Astrocyte (in vitro differentiated cells and primary cell): Measurements from ENCODE around the gene AK5. TPM values are rescaled to one million over a fixed set of nuclear protein-coding genes. Genes with fewer than 3 reads are reported as not detected.

ENCODE experiments used
- DNase-seq: peaks from one replicate; pipeline ENCODE4 v3.0.0-alpha.2; 2010; ENCODE audit warnings: low read depth
- FAIRE-seq: peaks from 2 replicates; lab custom pipeline; 2011; peaks lifted over from hg19 to GRCh38; lab: Jason Lieb, UNC
- H2AFZ ChIP-seq: 2 replicates; pipeline ENCODE4 v1.6.0; 2012; ENCODE audit warnings: low read depth, low read length, inconsistent platforms
- H3K27ac ChIP-seq: 2 replicates; pipeline ENCODE4 v1.5.1; 2011; ENCODE audit warnings: low read depth, low read length, inconsistent platforms
- H3K27me3 ChIP-seq: 2 replicates; pipeline ENCODE4 v1.6.0; 2011; ENCODE audit warnings: low read length, inconsistent platforms; ENCODE audit not compliant: insufficient read depth
- H3K36me3 ChIP-seq: 2 replicates; pipeline ENCODE4 v1.5.1; 2011; ENCODE audit warnings: low read length, inconsistent platforms; ENCODE audit not compliant: insufficient read depth
- H3K4me1 ChIP-seq: 2 replicates; pipeline ENCODE4 v1.5.1; 2011; ENCODE audit warnings: low read length, inconsistent platforms; ENCODE audit not compliant: insufficient read depth
- H3K4me2 ChIP-seq: 2 replicates; pipeline ENCODE4 v1.6.0; 2012; ENCODE audit warnings: low read length, inconsistent platforms
- H3K4me3 ChIP-seq: 2 replicates; pipeline ENCODE4 v1.5.1; 2011; ENCODE audit warnings: low read depth, mild to moderate bottlenecking, low read length, inconsistent platforms; ENCODE audit not compliant: insufficient read depth
- H3K79me2 ChIP-seq: 2 replicates; pipeline ENCODE4 v1.6.0; 2012; ENCODE audit warnings: mild to moderate bottlenecking, low read length, inconsistent platforms; ENCODE audit not compliant: insufficient read depth
- H3K9ac ChIP-seq: 2 replicates; pipeline ENCODE4 v1.6.0; 2012; ENCODE audit warnings: mild to moderate bottlenecking, low read length, inconsistent platforms
- H3K9me3 ChIP-seq: 2 replicates; pipeline ENCODE4 v1.5.1; 2012; ENCODE audit warnings: low read depth, mild to moderate bottlenecking, low read length, inconsistent platforms; ENCODE audit not compliant: insufficient read depth
- H4K20me1 ChIP-seq: 2 replicates; pipeline ENCODE4 v1.6.0; 2012; ENCODE audit warnings: low read length, inconsistent platforms; ENCODE audit not compliant: insufficient read depth
- H3K27ac Mint-ChIP-seq: one replicate; pipeline ENCODE4 v1.8.0; 2021; ENCODE audit warnings: mild to moderate bottlenecking, mixed read lengths; ENCODE audit not compliant: unreplicated experiment
- H3K27me3 Mint-ChIP-seq: one replicate; pipeline ENCODE4 v1.8.0; 2021; ENCODE audit warnings: low read depth, mixed read lengths; ENCODE audit not compliant: unreplicated experiment
- H3K36me3 Mint-ChIP-seq: one replicate; pipeline ENCODE4 v1.8.0; 2021; ENCODE audit warnings: low read depth, mixed read lengths; ENCODE audit not compliant: unreplicated experiment
- H3K4me1 Mint-ChIP-seq: one replicate; pipeline ENCODE4 v1.8.0; 2021; ENCODE audit warnings: low read depth, mixed read lengths; ENCODE audit not compliant: unreplicated experiment
- H3K4me3 Mint-ChIP-seq: one replicate; pipeline ENCODE4 v1.8.0; 2021; ENCODE audit warnings: mild to moderate bottlenecking, moderate library complexity, mixed read lengths; ENCODE audit not compliant: unreplicated experiment
- H3K9me3 Mint-ChIP-seq: one replicate; pipeline ENCODE4 v1.8.0; 2021; ENCODE audit warnings: mild to moderate bottlenecking, mixed read lengths; ENCODE audit not compliant: unreplicated experiment
- CTCF ChIP-seq: IDR thresholded peaks from 2 replicates; pipeline ENCODE4 v1.5.1; 2011; ENCODE audit warnings: low read depth, mild to moderate bottlenecking, inconsistent platforms, low read length, moderate library complexity; ENCODE audit not compliant: insufficient read depth
- EZH2 ChIP-seq: IDR thresholded peaks from 2 replicates; pipeline ENCODE4 v1.6.1; 2012; ENCODE audit warnings: mild to moderate bottlenecking, low read length, inconsistent platforms; ENCODE audit not compliant: insufficient read depth
- total RNA-seq: library from RNA; stranded (reverse); gene quantifications from 2 replicates; pipeline ENCODE4 v1.2.1, GENCODE V29; 2021

AK5 gene
- total RNA-seq, 1 donor from 2014 or later: 4.4 TPM

- DNase-seq: peak; percentile 52
- Histone ChIP-seq H3K4me3 (no peak overlapping the region), H3K4me1 (peaks cover 21% of the 10 kb centered on the region), H2AFZ (no peak overlapping the region), H3K36me3 (no peaks in the 10 kb centered on the region), H3K27me3 (no peaks in the 10 kb centered on the region), H3K79me2 (no peaks in the 10 kb centered on the region), H3K4me2 (peak overlapping the region; percentile 64), H3K9me3 (no peaks in the 10 kb centered on the region), H3K27ac (peak overlapping the region; percentile 24), H4K20me1 (no peaks in the 10 kb centered on the region), H3K9ac (no peak overlapping the region)
- Mint-ChIP-seq H3K27ac (no peak overlapping the region), H3K4me3 (no peak overlapping the region), H3K4me1 (peaks cover 16% of the 10 kb centered on the region), H3K27me3 (no peaks in the 10 kb centered on the region), H3K36me3 (no peaks in the 10 kb centered on the region), H3K9me3 (no peaks in the 10 kb centered on the region)
- TF ChIP-seq EZH2: no peak
- no peak for TF ChIP-seq CTCF
- FAIRE-seq: no peak
These were observed 263.0 kb downstream of the AK5 start for GRCh38 chr1:77544845-77545244.

- Histone ChIP-seq H3K27ac (peak overlapping the region; percentile 24), H3K9ac (peak overlapping the region; percentile 35), H3K4me3 (no peak overlapping the region), H3K9me3 (no peaks in the 10 kb centered on the region), H3K36me3 (no peaks in the 10 kb centered on the region), H3K4me1 (peaks cover 12% of the 10 kb centered on the region), H2AFZ (peak overlapping the region; percentile 63), H4K20me1 (no peaks in the 10 kb centered on the region), H3K79me2 (no peaks in the 10 kb centered on the region), H3K4me2 (peak overlapping the region; percentile 64), H3K27me3 (no peaks in the 10 kb centered on the region)
- FAIRE-seq: peak; percentile 85
- no peak for TF ChIP-seq EZH2
- Mint-ChIP-seq H3K9me3 (no peaks in the 10 kb centered on the region), H3K36me3 (no peaks in the 10 kb centered on the region), H3K27ac (no peak overlapping the region), H3K4me3 (no peak overlapping the region), H3K4me1 (peaks cover 9% of the 10 kb centered on the region), H3K27me3 (no peaks in the 10 kb centered on the region)
- peak; percentile 57 for DNase-seq
These were observed 264.2 kb downstream of the AK5 start for GRCh38 chr1:77545970-77546369.

GRCh38 chr1:77546890-77547289 lies 265.1 kb downstream of the AK5 start:
- Histone ChIP-seq H3K9me3 (no peaks in the 10 kb centered on the region), H3K4me1 (peaks cover 12% of the 10 kb centered on the region), H3K36me3 (no peaks in the 10 kb centered on the region), H3K27ac (no peak overlapping the region), H2AFZ (no peak overlapping the region), H4K20me1 (no peaks in the 10 kb centered on the region), H3K9ac (no peak overlapping the region), H3K79me2 (no peaks in the 10 kb centered on the region), H3K4me2 (no peak overlapping the region), H3K27me3 (no peaks in the 10 kb centered on the region), H3K4me3 (no peak overlapping the region)
- no peaks in the 10 kb centered on the region for H3K36me3 Mint-ChIP-seq
- DNase-seq (no peak), FAIRE-seq (no peak)
- no peak overlapping the region for H3K4me3 Mint-ChIP-seq
- TF ChIP-seq CTCF (no peak), EZH2 (no peak)
- H3K27ac Mint-ChIP-seq: no peak overlapping the region
- H3K9me3 Mint-ChIP-seq: no peaks in the 10 kb centered on the region
- no peaks in the 10 kb centered on the region for H3K27me3 Mint-ChIP-seq
- peaks cover 9% of the 10 kb centered on the region for H3K4me1 Mint-ChIP-seq
